NCI-H82 treated with DMSO at 0.1 percent for 48 hours (cell line): ENCODE measurements around the gene SUN3.
"Not testable (repeated sequence)": the region's sequence is repeated elsewhere in the genome, so short reads cannot be mapped to it uniquely, and the experiment has no call there.

Source experiments
- DNase-seq: peaks from one replicate; lab custom pipeline; 2025; ENCODE audit not compliant: unreplicated experiment; lab: John Stamatoyannopoulos, UW

The SUN3 gene

GRCh38 chr7:47945261-47946015, 83.5 kb downstream of the SUN3 start:
- no peak for DNase-seq

DNA sequence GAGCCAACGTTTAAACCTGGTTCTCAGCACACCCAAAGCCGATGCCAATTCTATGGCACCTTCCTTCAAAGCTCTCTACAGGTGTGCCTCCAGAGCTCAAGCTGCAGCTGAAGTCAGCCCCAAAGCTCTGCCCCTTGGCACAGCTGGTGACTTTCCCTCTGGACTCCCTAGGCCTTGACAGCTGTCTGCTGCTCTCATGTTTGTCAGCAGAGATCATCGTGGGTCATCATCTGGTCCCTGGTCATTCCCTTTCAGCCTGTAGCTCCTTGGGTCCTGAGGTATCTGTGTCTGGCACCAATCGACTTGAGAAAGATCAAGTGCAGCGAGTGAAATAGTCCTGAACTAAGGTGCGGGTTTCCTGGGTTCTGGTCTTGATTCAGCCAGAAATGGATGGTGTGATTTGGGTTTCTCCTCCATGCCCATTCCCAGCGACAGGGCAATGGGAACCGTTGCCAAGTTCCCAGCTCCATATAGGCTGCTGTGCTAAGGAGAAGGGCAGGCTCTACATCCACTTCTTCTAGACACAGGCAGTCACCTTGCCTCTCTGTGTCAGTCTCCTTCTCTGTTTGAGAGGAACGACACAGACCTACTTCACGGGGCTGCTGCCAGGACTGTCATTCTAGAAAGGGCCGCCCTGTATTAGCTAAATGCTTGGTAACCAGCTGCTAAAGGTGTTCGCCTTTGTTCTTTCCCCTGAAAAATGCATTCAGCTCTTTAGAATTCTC, 84.2 kb downstream of the SUN3 start:
- DNase-seq: no peak

GRCh38 chr7:47943676-47944474, 85.0 kb downstream of the SUN3 start:
- DNase-seq: no peak

DNA sequence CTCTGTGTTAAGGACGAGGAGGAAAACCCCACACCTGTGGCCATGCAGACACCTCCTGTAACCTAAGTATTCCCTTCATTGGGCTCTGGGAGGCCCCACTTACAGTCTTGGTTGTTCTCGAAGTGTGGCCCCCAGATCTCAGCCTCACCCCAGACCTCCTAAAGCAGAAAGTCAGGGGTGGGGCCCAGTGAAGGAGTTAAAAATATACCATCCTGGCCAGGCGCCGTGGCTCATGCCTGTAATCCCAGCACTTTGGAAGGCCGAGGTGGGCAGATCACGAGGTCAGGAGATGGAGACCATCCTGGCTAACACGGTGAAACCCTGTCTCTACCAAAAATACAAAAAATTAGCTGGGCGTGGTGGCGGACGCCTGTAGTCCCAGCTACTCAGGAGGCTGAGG, 86.3 kb downstream of the SUN3 start:
- DNase-seq: not testable (repeated sequence)

DNA sequence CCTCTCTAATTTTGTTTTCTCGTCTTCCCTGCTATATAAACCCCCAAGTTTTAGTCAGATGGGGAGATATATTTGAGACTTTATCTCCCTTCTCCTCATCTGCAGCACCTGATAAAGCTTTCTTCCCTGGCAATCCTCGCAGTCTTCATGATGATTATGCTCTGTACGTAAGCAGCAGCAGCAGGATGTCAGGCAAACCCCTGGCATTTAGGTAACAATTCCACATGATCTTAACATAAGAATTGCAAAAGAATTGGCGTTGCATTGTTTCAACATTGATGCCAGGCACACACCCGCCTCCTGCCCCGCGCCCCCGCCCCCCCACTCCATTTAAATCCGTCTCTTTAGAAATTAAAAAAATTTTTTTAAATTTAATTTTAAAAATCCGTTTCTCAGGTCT, 86.8 kb downstream of the SUN3 start:
- no peak for DNase-seq

DNA sequence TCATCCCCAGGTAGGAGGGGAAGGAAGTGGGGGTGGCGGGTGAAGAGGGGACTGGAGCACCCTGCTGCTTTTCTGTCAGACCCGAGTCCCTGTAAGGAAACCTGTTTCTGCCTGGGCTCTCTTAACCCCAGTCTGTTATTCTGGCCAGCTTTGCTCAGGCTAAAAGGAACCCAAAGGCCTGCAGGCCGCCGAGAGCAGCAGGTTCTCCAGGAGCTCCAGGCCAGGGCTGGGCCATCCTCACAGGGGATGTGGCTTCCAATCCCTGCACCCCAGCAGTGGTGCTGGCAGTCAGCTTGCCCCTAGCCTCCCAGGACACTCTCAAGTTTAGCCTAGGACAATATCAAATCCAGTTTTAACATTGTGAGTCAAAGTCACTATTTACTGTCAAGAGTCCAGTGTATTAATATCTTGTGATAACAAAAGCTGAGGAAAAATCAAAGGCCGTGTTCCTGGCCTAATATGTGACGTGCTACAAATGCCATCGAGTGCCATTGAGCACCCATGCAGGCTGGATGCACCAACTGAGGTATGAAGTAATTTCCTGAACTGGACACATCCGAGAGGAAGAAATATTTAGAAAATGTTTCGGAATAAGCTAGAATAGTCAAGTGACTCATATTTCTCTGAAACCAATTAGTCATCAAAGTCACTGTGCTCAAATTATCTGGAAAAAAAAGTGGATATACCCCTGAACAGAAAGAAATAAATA, 87.6 kb downstream of the SUN3 start:
- DNase-seq: no peak

DNA sequence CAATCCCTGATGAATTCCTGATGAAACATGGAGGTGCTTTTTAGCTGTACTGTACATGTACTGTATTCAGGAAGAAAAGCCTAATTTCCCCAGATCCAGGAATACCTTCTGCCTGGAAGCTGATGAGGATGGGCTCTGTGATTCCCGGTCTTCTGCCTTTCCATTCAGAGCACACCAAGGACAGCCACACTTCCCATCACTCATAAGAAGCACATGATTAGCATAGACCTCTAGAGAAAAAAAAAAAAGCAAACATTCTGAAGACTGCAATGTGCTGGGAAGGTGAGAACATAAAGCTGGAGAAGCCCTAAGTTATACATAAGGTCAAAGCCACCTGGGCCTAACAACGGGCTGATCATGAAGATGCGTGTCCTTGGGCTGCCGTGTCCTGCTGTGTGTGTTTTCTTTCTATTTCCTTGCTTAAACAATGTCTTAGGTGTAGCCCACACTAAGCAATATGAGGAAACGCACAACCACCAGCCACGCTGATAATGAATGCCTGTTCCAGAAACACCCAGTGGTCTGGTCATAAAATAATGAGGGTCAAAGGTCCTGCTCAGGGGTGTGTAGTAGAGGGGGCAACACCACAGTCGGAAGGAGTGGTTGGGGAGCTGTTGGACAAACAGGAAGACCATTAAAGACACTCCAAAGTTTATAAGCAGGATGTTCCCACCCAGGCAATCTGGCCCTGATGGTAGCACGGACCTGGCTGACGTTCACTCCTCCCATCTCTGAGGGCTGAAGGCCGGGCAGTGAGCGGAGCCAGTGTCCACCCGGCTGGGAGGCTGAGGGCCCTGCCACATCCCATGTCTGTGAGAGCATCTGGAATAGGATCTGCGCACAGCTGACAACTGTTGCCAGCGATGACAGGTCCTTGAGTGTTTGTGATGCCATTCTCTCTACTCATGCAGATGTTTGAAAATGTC, 88.6 kb downstream of the SUN3 start:
- no peak for DNase-seq

DNA sequence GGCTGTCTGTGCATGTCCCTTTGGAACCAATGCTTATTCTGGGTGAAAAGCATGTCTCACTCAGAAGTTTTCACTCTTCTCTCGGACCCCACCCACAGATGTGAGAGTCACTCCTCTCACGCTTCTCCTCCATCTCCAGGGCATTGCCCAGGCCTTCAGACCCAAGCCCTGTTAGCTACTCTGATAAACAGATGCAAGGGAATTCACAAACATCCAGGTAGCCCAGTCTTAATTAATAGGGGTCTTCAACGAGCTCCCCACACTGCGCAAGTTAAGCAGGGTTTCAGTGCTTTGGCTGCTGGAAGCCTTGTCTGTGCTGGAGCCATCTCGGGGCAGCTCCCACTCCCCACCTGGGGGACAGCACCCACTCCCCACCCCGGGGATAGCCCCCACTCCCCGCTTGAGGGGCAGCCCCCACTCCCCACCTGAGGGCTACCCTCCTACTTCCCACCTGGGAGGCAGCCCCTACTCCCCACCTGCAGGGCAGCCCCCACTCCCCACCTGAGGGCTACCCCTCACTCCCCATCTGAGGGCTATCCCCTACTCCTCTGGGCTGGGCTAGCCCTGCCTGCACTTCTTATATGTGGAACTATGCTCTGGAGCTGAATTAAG, 89.4 kb downstream of the SUN3 start:
- no peak for DNase-seq

DNA sequence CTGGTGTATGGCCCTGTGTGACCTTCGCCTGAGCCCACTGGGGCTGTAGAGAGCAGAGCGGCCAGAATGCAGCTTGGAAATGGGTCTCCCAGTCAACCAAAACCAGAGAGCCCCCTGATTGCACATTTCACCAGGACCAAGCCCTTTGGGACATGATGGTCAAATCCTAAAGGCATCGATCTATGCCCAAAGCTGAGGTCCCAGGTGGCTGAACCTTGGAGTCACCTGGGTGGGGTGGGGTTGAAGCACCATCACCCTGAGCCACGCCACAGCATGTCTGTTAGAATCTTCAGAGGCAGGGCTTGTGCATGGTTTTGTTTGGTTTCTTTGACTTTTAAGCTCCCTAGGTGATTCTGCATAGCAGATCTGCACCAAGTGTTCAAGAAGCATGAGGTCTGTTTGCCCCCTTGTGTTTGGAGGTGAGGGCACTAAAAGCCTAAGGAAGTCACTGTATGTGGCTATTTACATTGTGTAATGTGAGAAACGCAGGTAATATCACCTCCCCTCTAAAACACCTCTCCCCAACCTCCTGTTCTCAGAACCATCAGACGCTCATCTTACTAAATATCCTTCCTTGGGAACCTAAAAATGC, 90.2 kb downstream of the SUN3 start:
- DNase-seq: no peak

- DNase-seq: no peak
These were observed 91.0 kb downstream of the SUN3 start for GRCh38 chr7:47937711-47938573.
